Activated effector memory CD4-positive, alpha-beta T cell treated with Interleukin-2 at 50 U/mL for 16 hours (primary cell): ENCODE measurements around the gene NLGN1.
"Not testable (repeated sequence)": the region's sequence is repeated elsewhere in the genome, so short reads cannot be mapped to it uniquely, and the experiment has no call there.

Experiments used
- DNase-seq: peaks from one replicate; pipeline ENCODE4 v3.0.0-alpha.2; 2020

The NLGN1 gene

DNA sequence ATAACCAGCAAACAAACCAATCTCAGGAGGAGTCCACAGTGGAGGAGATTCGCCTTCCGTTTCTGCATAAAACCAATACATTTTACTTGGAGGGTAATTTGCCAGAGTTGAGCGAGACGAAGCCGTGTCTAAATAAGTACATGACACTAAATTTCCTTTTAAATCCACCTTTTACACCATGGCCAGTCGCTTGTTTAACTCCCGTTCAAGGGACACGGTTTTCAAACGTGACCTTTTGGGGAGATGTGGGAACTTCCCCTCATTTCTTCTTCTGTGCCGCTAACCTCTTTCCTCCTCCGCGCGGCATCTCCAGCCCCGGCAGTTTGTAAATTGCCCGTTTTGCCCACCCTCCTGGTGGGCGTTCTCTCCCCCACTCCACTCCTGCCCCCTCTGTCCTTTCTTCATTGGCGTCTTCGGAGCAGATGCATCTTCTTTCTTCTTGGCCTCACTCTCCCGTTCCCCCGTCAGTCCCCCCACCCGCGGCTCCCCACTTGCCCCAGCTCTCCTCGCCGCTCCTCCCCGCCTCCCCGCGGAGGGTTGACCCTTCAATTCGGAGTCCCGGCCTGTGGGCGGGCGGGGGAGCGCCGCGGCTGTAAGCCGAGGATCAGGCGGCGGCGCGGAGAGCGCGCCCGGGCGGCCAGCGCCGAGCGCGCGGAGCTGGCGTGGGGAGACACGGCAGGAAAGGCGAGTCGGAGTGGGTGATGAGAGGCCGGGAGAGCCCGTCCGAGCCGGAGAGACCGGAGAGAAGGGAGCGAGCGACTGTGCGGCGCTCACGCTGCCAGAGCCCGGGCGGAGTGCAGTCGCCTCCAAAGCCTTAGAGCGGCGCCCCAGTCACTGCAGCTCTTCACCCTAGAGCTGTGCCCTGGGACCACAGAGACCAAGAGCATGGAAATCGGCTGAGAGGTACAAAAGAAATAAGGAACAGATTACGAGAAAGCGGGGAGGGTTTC lies at the start of gene NLGN1:
TSS of gene NLGN1 (plus strand) at position 584 of the 950 bp plus-strand sequence.
- no peak for DNase-seq

DNA sequence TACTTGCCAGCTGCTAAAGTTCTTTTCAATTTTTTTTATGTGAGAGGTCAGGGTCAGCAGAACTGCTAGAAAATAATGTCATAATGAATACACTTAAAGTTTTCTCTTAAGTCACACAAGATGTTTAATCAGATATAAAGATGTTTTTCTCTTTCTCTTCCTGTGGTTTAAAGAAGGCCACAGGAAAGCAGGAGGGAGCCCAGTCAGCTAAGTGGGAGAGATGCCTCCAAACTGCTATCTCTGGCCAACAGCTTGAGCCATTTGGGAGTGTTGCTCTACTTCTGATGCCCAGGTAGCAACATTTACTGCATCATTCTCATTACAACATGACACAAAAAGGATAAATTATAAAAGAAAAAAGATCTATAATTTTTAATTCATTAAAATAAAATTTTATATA lies 45.7 kb upstream of the NLGN1 start:
- no peak for DNase-seq

DNA sequence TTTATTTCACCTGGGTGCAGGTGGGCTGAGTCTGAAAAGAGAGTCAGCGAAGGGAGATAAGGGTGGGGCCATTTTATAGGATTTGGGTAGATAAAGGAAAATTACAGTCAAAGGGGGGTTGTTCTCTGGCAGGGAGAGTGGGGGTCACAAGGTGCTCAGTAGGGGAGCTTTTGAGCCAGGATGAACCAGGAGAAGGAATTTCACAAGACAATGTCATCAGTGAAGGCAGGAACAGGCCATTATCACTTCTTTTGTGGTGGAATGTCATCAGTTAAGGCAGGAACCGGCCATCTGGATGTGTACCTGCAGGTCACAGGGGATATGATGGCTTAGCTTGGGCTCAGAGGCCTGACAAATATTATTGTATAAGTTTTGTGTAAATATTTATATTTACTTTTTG lies 44.4 kb upstream of the NLGN1 start:
- not testable (repeated sequence) for DNase-seq

DNA sequence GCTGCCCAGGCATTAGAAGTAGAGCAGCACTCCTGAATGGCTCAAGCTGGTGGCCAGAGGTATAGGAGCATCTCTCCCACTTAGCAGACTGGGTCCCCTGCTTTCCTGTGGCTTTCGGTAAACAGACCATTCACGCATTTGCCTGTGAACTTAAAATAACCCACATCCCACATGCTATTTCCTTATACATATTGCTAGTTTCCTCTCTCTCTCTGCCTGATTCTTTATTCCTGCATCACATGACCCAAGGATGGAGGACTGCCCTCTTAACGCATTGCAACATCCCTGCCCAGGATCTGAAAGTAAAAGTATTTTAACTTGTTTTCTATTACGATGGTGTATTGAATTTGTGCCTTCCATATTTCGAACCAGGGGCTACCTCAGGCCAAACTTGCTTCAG lies 43.4 kb upstream of the NLGN1 start:
- no peak for DNase-seq

DNA sequence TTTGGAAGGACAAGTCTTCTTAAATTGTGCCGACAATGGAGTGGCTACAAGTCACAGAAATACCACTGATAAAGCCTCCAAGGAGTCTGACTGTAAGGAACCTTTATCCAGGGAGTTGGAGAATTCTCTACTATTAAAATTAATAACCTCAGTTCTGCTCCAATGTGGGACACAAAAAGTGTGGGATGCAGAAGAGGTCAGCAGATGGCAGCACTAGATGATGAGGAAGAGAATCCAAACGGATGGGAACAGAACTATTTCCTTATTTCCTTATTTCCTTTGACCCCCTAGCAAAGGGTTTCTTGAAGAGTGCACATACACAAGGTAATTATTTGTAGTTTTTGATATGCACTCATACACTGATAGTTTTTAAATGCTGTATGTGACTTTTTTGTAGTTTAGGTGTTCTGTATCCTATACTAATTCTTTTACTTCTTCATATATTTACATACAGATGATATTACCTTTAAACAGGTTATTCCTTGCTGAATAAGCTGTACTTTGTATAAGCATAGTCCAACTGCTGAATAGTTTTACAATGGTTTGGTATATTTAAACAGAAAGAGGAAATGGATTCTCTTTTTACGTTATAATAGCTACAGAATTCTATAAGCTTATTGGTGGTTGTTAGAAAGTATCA lies 25.6 kb upstream of the NLGN1 start:
- no peak for DNase-seq

DNA sequence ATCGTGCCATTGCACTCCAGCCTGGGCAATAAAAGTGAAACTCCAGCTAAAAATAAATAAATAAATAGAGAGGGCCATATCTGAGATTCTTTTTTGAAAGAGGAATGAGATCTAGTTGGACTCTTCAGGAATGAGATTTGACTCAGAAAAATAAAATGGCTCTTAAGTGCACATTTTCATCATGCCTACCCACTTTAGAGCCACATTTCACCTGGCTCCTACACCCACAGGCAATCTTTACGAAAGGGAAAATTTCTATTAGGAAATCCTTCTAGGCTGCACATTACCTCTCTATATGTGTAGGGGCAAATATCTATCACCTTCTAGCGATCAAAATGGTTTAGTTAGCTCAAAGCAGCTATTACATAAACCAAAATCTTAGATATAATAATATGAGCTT lies 16.9 kb upstream of the NLGN1 start:
- DNase-seq, result no peak

DNA sequence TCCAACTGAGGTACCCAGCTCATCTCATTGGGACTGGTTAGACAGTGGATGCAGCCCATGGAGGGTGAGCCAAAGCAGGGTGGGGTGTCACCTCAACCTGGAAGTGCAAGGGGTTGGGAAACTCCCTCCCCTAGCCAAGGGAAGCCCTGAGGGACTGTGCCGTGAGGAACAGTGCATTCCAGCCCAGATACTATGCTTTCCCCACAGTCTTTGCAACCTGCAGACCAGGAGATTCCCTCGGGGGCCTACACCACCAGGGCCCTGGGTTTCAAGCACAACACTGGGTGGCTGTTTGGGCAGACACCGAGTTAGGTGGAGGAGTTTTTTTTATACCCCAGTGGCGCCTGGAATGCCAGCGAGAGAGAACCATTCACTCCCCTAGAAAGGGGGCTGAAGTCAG lies 15.6 kb upstream of the NLGN1 start:
- not testable (repeated sequence) for DNase-seq

DNA sequence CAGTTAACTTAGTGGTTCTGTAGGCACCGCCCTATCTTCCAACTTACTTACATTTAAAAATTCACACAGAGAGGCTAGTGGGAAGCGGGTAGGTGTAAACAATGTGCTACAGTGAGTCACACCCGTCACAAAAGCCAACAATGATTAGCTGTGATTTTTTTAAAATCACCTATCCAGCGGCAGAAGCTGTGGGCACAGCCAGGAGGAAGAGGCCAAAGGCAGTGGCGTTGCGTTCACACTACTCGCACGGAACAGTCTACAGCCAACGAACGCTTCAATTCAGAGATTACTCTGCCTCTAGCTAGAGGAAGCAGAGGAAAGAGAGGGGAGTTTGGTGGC lies 2.5 kb upstream of the NLGN1 start:
- DNase-seq, result no peak

DNA sequence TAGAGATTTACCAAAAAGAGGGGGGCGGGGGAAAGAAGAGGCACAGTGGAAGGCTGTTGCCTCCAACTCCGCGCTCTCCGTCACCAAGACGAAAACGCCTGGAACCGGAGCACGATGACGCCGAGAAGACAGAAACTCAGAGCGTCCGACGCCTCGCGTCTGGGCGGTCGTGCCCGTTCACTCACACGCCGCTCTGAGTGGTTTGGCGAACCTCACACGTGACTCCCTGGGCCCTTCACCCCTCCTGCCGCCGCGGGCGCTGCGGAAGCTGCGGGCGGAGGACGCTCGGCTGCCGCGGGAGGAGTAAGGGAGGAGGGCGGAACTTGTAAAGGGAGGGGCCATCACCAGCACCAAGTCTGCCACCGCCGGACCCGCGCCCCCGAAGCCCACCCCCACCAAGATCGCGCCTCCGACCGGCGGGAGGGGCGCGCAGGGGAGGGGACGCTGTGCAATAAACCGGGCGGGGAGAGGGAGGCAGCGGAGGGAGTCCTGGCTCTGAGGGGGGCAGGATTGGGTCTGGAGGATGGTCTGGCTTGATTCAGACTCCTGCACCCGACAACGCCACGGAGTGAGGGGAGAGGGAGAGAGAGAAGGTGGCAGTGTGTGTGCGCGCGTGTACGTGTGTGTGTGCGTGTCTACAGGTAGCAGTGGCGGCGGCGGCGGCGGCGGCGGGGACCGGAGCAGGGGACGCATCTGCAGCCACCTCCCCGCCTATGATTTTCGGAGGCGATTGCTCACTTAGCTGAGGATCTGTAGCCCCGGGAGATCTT lies 1.9 kb upstream of the NLGN1 start:
- no peak for DNase-seq

DNA sequence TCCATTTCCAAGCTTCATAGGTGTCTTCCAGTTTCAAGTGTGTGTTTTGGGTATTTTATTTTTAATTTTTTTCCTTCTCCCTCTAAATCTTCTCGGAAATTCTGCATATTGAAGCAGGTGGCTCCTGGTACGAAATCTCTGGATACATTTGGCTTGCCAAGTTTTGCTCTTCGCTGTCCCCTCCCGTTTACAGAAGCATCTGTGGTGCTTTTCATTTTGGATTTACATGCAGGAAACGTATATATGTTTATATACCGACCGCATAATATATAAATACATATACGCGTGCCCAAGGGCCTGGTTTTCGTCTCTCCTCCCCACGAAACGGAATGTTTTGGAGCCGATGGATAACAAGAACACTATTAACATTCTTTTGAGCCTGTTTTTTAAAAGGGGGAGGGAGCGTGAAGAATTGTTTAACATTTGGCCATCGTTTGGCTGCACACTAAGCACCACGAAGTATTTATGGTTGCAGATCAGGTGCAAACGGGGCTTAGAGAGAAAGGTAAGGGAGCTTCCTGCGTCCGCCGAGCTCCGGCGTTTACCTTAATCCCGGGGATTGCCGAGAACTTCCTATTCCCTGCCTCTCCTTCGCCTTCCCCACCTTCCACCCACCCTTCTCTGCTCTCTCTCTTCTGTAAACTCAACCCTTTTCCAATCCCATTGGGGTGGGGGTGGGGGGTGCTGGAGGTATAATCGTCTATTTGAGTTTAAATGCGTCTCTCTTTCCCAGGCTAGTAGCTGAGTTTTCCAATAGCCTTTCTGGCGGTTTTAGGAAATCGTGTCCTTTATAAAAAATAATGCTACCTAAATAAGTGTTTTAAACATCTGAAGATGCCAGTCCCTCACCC lies 1.1 kb upstream of the NLGN1 start:
- DNase-seq, result no peak

DNA sequence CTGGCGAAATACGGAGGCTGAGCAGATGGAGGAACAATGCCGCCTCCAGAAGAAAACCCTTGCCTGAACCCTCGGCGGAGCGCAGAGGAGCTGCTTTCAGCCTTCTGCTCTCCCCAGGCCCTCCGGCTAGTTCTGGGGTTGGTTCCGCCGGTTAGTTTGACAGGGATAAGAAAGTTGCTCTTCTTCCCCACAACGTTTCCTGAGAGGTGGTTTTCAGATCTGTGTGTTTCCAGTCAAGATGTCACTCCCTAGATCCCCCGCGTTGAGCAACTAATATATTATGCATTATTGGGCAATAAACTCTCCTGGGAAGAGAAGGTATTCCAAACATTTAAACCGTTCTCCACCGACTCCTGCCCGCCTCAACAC lies 551 bp downstream of the NLGN1 start:
- no peak for DNase-seq

DNA sequence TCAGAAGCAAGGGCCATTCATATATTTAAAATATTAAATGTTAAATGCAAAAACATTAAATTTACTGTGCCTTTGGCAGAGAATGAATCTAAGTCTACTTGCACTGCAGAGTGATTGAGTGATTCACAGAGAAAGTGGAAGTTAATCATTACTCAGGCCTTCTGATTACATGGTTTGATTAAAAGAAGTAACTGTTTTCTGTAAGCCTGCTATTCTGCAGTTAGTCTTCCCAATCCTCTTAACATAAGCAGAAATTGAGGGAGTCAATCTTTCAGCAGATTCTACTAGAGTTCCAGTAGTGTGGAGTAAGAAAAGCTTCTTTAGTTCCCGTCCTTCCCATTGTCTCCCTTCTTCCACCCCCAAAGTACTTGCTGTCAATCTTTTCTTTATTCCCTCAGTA lies 1.5 kb downstream of the NLGN1 start:
- DNase-seq, result no peak

DNA sequence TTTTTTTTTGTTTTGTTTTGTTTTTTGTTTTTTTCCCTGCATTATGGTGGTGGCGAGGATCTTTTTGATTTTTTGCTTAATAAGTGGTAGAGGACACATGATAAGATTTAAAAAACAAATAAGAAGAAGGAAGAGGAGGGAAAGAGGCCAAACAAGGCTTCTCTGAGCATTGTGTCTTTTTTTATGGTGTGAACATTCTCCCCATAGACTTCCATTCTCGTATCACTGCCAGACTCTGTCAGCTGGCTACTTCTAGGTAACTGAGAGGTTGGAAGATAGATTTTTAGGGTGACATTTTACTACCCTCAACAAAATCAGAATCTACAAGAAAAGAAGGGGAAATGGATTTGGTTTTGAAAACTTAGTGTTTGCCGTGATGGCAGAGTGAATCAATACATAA lies 3.8 kb downstream of the NLGN1 start:
- no peak for DNase-seq

DNA sequence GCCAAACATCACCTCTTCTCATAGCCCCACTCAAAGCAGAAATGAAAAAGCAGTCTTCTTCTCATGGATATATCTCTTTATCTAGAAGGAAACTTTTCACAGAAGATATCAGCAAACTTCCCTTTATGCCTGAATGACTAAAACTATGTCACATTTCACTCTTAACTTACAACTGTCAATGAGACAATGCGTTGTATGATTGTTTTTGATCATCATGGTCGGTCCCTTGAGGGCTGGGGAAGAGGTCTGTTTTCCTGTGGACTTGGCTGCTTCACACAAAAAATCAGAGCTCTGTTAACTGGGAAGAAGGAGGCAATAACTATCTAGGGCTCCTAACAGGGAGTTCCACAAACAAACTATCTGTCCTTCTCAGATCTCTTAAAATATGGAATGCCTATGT lies 5.1 kb downstream of the NLGN1 start:
- DNase-seq, result no peak

DNA sequence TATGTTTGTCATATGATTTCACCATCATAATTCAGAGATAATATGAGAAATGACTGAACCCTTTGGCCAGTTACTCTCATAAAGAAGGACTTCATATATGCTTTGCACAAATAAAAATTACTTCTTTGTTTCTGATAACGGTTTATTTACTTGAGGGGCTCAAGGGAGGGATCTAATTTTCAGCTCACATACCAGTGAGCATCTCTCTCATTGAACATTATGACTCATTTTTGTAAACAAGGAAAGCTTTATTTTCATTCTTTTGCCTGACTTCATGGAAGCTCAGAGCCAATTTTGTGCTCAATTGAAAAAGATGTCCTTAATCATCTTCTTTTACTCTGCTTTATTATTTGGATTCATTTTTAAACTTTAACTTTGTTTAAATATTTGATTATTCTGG lies 5.8 kb downstream of the NLGN1 start:
- DNase-seq, result no peak

DNA sequence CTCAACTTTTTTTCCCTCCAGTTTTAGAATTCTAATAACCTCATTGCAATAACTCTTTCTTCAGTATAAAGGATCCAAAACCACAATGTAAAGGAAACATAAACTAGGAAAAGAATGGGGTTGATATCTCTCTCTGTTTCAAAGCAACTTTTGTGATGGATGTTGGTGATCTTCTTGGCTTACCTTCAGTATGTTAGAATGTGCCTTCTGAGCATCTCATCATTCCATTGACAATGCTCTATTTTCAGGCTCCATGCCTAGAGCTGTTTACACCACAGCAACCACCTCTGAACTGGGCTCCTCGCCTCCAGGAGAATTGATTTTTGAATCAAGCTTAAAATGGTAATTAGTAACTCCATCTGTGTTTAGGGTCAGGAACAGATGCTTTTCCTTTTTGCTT lies 6.6 kb downstream of the NLGN1 start:
- DNase-seq, result no peak

DNA sequence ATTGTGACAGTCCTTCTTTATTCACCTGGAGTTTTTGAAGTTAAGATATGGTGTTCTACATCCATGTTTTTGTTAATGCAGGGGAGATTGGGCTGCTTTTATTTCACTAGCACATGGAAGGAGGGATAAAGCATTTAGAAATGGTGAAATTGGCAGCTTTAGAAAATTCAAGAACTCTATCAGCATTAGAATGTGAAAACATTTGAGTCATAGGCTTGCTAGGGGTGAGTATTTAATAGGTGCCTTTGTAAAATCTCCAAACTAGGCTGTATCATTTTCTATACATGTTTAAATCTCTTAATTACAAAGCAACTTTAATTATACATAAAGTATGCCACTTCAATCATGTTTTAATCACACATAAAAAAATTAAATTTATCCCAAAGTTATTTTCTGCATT lies 12.9 kb downstream of the NLGN1 start:
- no peak for DNase-seq

DNA sequence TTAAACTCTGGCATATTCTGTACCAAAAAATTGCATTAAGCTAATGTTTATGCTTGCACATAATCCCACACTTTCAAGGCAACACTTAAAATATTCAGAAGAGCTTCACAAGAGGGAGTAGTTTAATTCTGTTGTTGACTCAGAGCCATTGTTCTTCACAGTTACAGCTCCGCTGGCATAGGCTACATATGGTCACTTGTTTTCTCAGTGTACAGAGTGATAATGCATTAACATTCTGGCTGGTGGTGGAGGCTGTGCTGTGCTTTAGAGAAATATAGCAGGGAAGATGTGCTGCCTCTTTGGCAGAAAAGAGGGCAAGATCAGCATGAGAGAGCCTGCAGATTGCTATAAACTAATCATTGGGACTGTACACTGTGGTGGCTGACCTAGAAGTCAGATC lies 13.3 kb downstream of the NLGN1 start:
- DNase-seq, result no peak

DNA sequence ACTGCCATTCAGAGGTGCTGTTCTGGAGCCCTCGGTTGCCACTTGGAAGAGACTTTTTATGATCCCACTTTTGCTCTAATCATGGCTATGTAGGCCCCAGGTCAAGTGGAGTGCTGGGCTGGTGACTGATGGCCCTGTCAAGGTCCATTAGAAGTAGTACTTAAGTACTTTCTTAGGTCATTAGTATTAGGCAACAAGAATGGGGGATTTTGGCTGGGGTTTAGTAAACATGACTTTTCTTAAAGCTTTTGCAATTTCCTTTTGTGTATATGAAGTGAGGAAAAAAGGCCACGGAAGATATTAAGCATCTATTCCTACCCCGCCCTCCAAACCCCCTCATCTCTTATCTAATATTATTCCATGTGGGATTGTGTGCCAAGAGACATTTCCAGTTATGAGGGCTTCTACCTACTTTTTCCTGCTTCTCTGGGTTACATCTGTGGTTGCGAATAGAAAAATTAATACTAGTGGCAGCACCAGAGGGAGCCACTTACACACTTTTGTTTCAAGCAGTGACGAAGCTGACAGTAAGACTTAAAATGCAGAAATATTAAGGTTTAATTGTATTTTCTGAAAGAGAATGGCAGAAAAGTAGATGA lies 13.9 kb downstream of the NLGN1 start:
- no peak for DNase-seq

DNA sequence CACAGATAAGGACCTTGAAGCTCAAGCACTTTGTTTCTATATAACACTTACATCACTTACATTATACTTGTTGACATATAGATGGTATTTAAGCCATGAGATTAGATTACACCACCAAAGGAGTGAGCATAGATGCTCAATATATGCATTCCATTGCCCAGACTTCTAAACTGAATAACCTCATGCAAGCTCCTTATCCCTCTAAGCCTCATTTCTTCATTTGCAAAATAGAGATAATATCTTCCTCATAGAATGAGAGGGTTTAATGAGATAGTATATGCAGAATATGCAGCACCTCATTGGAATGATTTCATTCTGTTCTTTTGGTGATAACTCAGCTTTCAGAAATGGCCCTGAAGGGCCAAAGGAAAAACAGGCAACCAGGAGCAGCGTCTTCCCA lies 18.5 kb downstream of the NLGN1 start:
- DNase-seq, result no peak

DNA sequence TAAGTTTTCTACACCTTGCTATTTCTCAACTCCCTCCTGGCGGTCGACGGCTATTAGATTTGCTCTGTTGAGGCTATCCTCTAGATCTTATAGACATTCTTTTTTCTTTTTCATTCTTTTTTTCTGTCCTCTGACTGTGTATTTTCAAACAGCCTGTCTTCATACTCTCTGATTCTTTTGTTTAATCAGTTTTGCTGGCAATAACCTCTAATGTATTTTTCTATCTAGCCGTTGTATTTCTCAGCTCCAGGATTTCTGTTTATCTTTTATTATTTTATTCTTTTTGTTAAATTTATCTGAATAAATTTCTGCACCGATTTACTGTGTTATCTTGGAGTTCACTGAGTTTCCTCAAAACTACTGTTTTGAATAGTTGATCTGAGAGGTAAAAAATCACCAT lies 31.5 kb downstream of the NLGN1 start:
- no peak for DNase-seq

DNA sequence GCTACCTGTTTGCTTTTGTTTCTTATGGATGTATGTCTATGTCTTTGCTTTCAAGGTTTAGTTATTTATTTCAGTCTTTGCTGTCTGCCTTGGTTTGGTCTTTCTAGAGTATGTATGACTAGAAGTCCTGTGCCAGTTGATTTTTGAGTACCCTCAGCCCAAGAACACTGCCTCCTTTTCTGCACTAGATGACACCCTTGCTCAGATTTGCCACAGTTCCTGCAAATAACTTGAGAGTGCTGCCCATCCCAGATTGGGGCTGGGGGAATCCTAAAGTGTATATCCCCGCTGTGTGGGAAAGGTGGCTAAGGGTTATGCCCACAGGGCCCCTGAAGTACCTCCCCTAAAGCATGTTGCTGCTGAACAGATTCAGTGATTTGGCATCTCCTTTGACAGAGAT lies 32.0 kb downstream of the NLGN1 start:
- DNase-seq, result no peak

DNA sequence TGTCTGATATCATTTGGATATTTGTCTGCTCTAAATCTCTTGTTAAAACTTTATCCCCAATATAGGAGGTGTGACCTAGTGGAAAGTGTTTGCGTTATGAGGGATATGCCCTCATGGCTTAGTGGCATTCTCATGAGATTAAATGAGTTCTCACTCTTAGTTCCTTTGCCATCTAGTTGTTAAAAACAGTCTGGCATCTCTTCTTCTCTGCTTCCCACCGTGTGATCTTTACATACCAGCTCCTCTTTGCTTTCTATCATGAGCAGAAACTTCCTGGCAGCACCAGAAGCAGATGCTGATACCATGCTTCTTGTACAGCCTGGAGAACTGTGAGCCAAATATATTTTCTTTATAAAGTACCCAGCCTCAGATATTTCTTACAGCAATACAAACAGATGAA lies 33.0 kb downstream of the NLGN1 start:
- DNase-seq, result no peak
